NCI-H1436 treated with DMSO at 0.1 percent for 48 hours (cell line): ENCODE results near the gene ATP13A2.

Experiments used
- DNase-seq: peaks from one replicate; lab custom pipeline; 2025; lab: John Stamatoyannopoulos, UW

ATP13A2 gene

GRCh38 chr1:17028662-17029188 is 17.0 kb upstream of the ATP13A2 start:
- no peak for DNase-seq

- DNase-seq, result no peak
Observed at GRCh38 chr1:17027900-17028299, 16.2 kb upstream of the ATP13A2 start.

GRCh38 chr1:17027403-17027802 is 15.7 kb upstream of the ATP13A2 start:
- no peak for DNase-seq

GRCh38 chr1:17024721-17025120 is 13.0 kb upstream of the ATP13A2 start:
- DNase-seq, result no peak

GRCh38 chr1:17023573-17023972 is 11.8 kb upstream of the ATP13A2 start:
- no peak for DNase-seq

GRCh38 chr1:17023102-17023501 is 11.4 kb upstream of the ATP13A2 start:
- no peak for DNase-seq

- DNase-seq, result no peak
Observed at GRCh38 chr1:17021896-17022295, 10.2 kb upstream of the ATP13A2 start.

- DNase-seq, result no peak
Observed at GRCh38 chr1:17020502-17020901, 8.8 kb upstream of the ATP13A2 start.

GRCh38 chr1:17018849-17019248 is 7.1 kb upstream of the ATP13A2 start:
- no peak for DNase-seq

- DNase-seq, result no peak
Observed at GRCh38 chr1:17017435-17017834, 5.7 kb upstream of the ATP13A2 start.

GRCh38 chr1:17016317-17016661 is 4.6 kb upstream of the ATP13A2 start:
- no peak for DNase-seq

- no peak for DNase-seq
Observed at GRCh38 chr1:17014671-17015567, 3.2 kb upstream of the ATP13A2 start.

- DNase-seq, result no peak
Observed at GRCh38 chr1:17013491-17014320, 2.0 kb upstream of the ATP13A2 start.

GRCh38 chr1:17012775-17013490 is 1.2 kb upstream of the ATP13A2 start:
- no peak for DNase-seq

- no peak for DNase-seq
Observed at GRCh38 chr1:17011092-17011438, 663 bp downstream of the ATP13A2 start.

- DNase-seq, result no peak
Observed at GRCh38 chr1:17009706-17010105, 2.0 kb downstream of the ATP13A2 start.

- DNase-seq, result no peak
Observed at GRCh38 chr1:17008208-17008855, 3.4 kb downstream of the ATP13A2 start.

- DNase-seq, result no peak
Observed at GRCh38 chr1:17007121-17007520, 4.6 kb downstream of the ATP13A2 start.

- DNase-seq, result no peak
Observed at GRCh38 chr1:17005365-17005740, 6.4 kb downstream of the ATP13A2 start.

- DNase-seq, result no peak
Observed at GRCh38 chr1:17004466-17005364, 7.0 kb downstream of the ATP13A2 start.

GRCh38 chr1:17002524-17002902 is 9.2 kb downstream of the ATP13A2 start:
- no peak for DNase-seq
